Measurements from ENCODE around the gene LRCH4.

DNA sequence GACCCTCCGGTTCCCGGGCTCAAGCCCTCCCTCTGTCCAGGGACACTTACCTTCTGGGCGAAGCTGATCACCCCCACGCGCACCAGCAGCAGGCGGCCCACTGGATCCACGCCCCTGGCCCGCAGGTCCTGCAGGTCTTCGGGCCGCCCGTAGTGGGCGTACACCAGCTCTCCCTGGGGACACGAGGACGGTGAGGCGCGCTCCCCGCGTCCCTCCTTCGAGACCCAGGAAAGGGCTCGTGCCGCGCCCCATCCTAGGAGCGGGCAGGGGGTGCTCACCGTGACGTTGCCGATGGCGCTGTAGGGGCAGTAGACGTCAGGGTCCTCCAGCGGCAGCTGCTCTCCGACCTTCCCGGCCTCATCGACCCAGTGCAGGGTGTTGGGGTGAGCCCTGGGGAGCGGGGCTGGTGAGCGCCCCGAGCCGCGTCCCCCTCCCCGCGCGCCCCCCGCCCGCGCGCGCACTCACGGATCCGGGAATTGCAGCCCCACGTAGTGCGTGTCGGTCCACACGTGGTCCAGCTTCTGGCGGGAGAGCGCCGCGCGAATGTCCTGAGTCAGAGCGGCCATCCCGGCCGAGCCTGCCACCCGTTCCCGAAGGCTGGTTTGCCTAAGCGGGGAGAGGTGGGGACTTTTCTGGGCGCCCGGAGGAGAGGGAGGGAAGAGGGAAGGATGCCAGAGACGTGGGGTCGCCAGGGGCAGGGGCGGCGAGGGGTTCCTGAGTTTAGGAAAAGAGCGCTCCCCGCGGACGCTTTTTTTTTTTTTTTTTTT, 47.2 kb upstream of the LRCH4 start:
- TF ChIP-seq ZNF57 (CRISPR knock-in tag; IDR thresholded peaks at IDR 0.05) (no peak), BCL6 (CRISPR knock-in tag; IDR thresholded peaks at IDR 0.05) (no peak), JUND (IDR thresholded peaks at IDR 0.05; ENCODE audit: borderline replicate concordance, low read depth, low read length) (no peak), JUND (tag; IDR thresholded peaks at IDR 0.05; ENCODE audit: borderline replicate concordance, low read depth, low read length) (no peak), FOXA1 (IDR thresholded peaks at IDR 0.05; ENCODE audit: borderline replicate concordance) (no peak), KHSRP (IDR thresholded peaks at IDR 0.05) (no peak), ATF1 (CRISPR knock-in tag; IDR thresholded peaks at IDR 0.05) (no peak), ATF1 (tag; IDR thresholded peaks at IDR 0.05) (no peak), PRMT5 (CRISPR knock-in tag; IDR thresholded peaks at IDR 0.05) (no peak), GTF2A2 (tag; IDR thresholded peaks at IDR 0.05) (no peak)
- TF ChIP-seq, protein P1, sequence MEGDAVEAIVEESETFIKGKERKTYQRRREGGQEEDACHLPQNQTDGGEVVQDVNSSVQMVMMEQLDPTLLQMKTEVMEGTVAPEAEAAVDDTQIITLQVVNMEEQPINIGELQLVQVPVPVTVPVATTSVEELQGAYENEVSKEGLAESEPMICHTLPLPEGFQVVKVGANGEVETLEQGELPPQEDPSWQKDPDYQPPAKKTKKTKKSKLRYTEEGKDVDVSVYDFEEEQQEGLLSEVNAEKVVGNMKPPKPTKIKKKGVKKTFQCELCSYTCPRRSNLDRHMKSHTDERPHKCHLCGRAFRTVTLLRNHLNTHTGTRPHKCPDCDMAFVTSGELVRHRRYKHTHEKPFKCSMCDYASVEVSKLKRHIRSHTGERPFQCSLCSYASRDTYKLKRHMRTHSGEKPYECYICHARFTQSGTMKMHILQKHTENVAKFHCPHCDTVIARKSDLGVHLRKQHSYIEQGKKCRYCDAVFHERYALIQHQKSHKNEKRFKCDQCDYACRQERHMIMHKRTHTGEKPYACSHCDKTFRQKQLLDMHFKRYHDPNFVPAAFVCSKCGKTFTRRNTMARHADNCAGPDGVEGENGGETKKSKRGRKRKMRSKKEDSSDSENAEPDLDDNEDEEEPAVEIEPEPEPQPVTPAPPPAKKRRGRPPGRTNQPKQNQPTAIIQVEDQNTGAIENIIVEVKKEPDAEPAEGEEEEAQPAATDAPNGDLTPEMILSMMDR (IDR thresholded peaks at IDR 0.05 in 2 of 3, conservative IDR thresholded peaks at IDR 0.05 in 1 of 3; ENCODE audit: insufficient read depth in 2 of 3, low read depth in 1 of 3, low read length in 3 of 3) = peak in 2 of 3 experiments; percentile 14 to 21; a peak in 1 of 6 replicates
- TF ChIP-seq, protein P2, sequence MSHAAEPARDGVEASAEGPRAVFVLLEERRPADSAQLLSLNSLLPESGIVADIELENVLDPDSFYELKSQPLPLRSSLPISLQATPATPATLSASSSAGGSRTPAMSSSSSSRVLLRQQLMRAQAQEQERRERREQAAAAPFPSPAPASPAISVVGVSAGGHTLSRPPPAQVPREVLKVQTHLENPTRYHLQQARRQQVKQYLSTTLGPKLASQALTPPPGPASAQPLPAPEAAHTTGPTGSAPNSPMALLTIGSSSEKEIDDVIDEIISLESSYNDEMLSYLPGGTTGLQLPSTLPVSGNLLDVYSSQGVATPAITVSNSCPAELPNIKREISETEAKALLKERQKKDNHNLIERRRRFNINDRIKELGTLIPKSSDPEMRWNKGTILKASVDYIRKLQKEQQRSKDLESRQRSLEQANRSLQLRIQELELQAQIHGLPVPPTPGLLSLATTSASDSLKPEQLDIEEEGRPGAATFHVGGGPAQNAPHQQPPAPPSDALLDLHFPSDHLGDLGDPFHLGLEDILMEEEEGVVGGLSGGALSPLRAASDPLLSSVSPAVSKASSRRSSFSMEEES (CRISPR knock-in tag; IDR thresholded peaks at IDR 0.05) = no peak

Data from K562 (cell line).